HepG2 (cell line): ENCODE results near the gene RELB. TPM values are rescaled to one million over a fixed set of nuclear protein-coding genes. Genes with fewer than 3 reads are reported as not detected.
A peak's percentile ranks its signal among the peaks of the same experiment; 100 is the strongest.

Source experiments
- ASH2L ChIP-seq: fragments of 300-600, 200-600 bp; sonication (generic); IDR thresholded peaks from 2 replicates; pipeline ENCODE4 v1.7.0; 2017; ENCODE audit warnings: low read depth, mild to moderate bottlenecking, moderate library complexity, mixed read lengths, low read length; ENCODE audit not compliant: insufficient read length
- ATRX ChIP-seq: sonication (generic); formaldehyde crosslinking; IDR thresholded peaks from 2 replicates; pipeline ENCODE4 v1.4.0; 2020; ENCODE audit warnings: missing genetic modification reagents, borderline replicate concordance
- CENPX ChIP-seq: sonication (generic); formaldehyde crosslinking; IDR thresholded peaks from 2 replicates; pipeline ENCODE4 v1.9.0; 2021; ENCODE audit warnings: mild to moderate bottlenecking, missing genetic modification reagents, moderate library complexity
- FOXA3 ChIP-seq: IDR thresholded peaks from 2 replicates; pipeline ENCODE4 v1.6.1; 2016; ENCODE audit warnings: missing genetic modification reagents, missing compliant biosample characterization
- HNRNPK ChIP-seq: fragments of 200-400 bp; formaldehyde crosslinking; IDR thresholded peaks from 2 replicates; pipeline ENCODE4 v1.6.1; 2018; ENCODE audit warnings: low read length, low read depth, moderate library complexity, mild to moderate bottlenecking; ENCODE audit not compliant: poor library complexity, severe bottlenecking
- IKZF4 ChIP-seq: sonication (generic); formaldehyde crosslinking; IDR thresholded peaks from 2 replicates; pipeline ENCODE4 v1.5.1; 2020; ENCODE audit warnings: borderline replicate concordance, mild to moderate bottlenecking, low read depth, missing genetic modification reagents; ENCODE audit errors: not compliant biosample characterization
- NCOR1 ChIP-seq: fragments of 200-600 bp; sonication (generic); IDR thresholded peaks from 2 replicates; pipeline ENCODE4 v1.7.0; 2017; ENCODE audit warnings: antibody characterized with exemption, low read length, borderline replicate concordance
- NFE2 ChIP-seq: sonication (generic); formaldehyde crosslinking; IDR thresholded peaks from 2 replicates; pipeline ENCODE4 v1.4.0; 2020; ENCODE audit warnings: missing genetic modification reagents
- RBM39 ChIP-seq: fragments of 200-400 bp; formaldehyde crosslinking; IDR thresholded peaks from one replicate; pipeline ENCODE4 v1.6.1; 2018; ENCODE audit warnings: antibody characterized with exemption, mild to moderate bottlenecking, low read depth, low read length; ENCODE audit not compliant: poor library complexity, severe bottlenecking
- SATB2 ChIP-seq: sonication (generic); formaldehyde crosslinking; IDR thresholded peaks from 2 replicates; pipeline ENCODE4 v1.5.0; 2020; ENCODE audit warnings: missing genetic modification reagents
- TEF ChIP-seq: sonication (generic); formaldehyde crosslinking; IDR thresholded peaks from 2 replicates; pipeline ENCODE4 v1.5.0; 2020; ENCODE audit warnings: missing genetic modification reagents
- YY1 ChIP-seq: IDR thresholded peaks from 2 replicates; pipeline ENCODE4 v1.6.1; 2011; ENCODE audit warnings: low read length, low read depth, moderate library complexity, mild to moderate bottlenecking; ENCODE audit not compliant: insufficient read depth, insufficient replicate concordance
- ZBTB1 ChIP-seq: sonication (generic); formaldehyde crosslinking; IDR thresholded peaks from 2 replicates; pipeline ENCODE4 v1.4.0; 2020; ENCODE audit warnings: missing genetic modification reagents, borderline replicate concordance
- ZBTB46 ChIP-seq: sonication (generic); formaldehyde crosslinking; IDR thresholded peaks from 2 replicates; pipeline ENCODE4 v1.4.0; 2020; ENCODE audit warnings: mild to moderate bottlenecking, missing genetic modification reagents, borderline replicate concordance
- ZFP90 ChIP-seq: sonication (generic); formaldehyde crosslinking; IDR thresholded peaks from 2 replicates; pipeline ENCODE4 v1.8.0; 2022; ENCODE audit warnings: missing genetic modification reagents, mild to moderate bottlenecking, inconsistent platforms, borderline replicate concordance
- ZNF329 ChIP-seq: sonication (generic); formaldehyde crosslinking; IDR thresholded peaks from 2 replicates; pipeline ENCODE4 v1.9.0; 2021; ENCODE audit warnings: low read depth, mild to moderate bottlenecking, missing genetic modification reagents
- ZXDC ChIP-seq: sonication (generic); formaldehyde crosslinking; IDR thresholded peaks from 2 replicates; pipeline ENCODE4 v1.5.0; 2020; ENCODE audit warnings: mild to moderate bottlenecking, missing genetic modification reagents
- polyA plus RNA-seq, 8 experiments: library from polyadenylated mRNA; depleted of rRNA in 3 of 8; stranded (reverse) in 7 of 8; unstranded in 1 of 8; fragments of >200 nt; fragmentation: Illumina TruSeq in 4 of 8; extraction: Trizol in 4 of 8; gene quantifications; 2 replicates each; pipeline versions ENCODE4 v1.2.1 to v1.2.3, GENCODE V29; 2011 to 2016; ENCODE audit warnings: low read depth in 4 of 8, missing spikeins in 1 of 8, mixed read lengths in 1 of 8; ENCODE audit not compliant: insufficient read depth in 1 of 8
- total RNA-seq, 5 experiments: library from RNA; depleted of rRNA; stranded (reverse); fragments of >200 nt; fragmentation: Illumina TruSeq; extraction: Trizol; gene quantifications; 2 replicates each; pipeline ENCODE4 v1.2.3, GENCODE V29; 2016; ENCODE audit warnings: low read depth in 1 of 5

Gene RELB
- total and polyA plus RNA-seq, 2 of the 13 experiments (the other 11 are each of a cell fraction or from before 2014, with no cell fraction given), result 1.9 to 3.5 TPM

GRCh38 chr19:45001087-45001739 lies at the start of gene RELB (continued):
- no peak for TF ChIP-seq IKZF4
- TF ChIP-seq ZFP90 (CRISPR knock-in tag), result no peak
- no peak for TF ChIP-seq TEF (CRISPR knock-in tag)
- TF ChIP-seq ZXDC (CRISPR knock-in tag), result no peak
- no peak for TF ChIP-seq RBM39
- TF ChIP-seq ATRX (CRISPR knock-in tag), result no peak
- TF ChIP-seq NCOR1, result no peak
- no peak for TF ChIP-seq ZBTB1 (CRISPR knock-in tag)
- no peak for TF ChIP-seq ZNF329
- no peak for TF ChIP-seq ZBTB46 (CRISPR knock-in tag)
- no peak for TF ChIP-seq FOXA3 (CRISPR knock-in tag)
- TF ChIP-seq SATB2 (CRISPR knock-in tag), result no peak
- TF ChIP-seq CENPX (CRISPR knock-in tag), result no peak
- TF ChIP-seq NFE2 (CRISPR knock-in tag), result no peak
- no peak for TF ChIP-seq ASH2L
- TF ChIP-seq YY1, result peak; percentile 50
- no peak for TF ChIP-seq HNRNPK
